HG02588 (cell line): ENCODE data around the gene MGMT.

ENCODE experiments used
- ATAC-seq: cut with Tn5 transposase; IDR thresholded peaks from one replicate; pipeline ENCODE4 v1.9.1; 2021; ENCODE audit warnings: mild to moderate bottlenecking, moderate library complexity; ENCODE audit not compliant: unreplicated experiment

MGMT gene

DNA sequence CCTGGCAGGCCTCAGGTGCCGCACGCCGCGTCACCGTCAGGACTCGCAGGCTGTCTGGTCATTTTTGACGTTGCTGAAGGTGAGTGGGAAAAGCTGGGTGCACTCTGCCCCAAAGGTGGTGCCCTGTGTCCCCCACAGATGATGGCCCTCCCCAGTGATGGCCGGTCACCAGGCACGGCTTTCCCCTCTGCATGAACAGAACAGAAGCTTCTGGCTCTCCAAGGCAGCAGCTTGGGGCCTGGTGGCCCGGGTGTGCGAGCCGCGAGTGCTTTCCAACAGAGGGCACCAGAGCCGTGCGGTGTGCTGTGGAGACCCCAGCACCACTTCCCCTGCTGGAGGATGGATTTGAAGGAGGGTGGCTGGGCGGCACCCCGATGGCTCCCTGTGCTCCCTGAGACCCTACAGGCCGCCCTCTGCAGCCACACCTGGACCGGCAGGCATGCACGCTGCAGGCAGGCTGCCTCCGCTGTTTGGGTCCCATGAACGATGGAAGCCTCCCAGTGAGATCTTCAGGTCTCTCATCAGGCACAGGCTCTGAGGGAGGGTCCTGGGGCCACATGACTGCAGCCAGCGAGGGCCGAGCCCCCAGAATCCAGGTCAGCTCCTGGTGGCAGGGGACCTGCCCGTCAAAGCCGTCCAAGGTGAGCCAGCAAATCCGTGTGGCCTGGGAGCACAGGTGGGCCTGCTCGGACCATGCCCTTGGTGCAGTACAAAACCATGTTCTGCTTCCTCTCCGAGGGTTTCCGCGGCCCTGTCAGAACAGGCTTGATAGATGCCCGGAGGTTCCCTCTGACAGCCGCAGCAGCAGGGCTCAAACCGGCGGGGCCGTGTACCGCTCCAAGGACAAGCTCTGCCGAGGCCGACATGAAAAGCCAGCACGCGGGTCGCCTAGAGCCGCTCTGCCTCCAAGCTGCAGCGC lies 301.7 kb downstream of the MGMT start:
- ATAC-seq: no peak

- ATAC-seq: no peak
Observed at GRCh38 chr10:129769381-129770116, 302.5 kb downstream of the MGMT start.

- no peak for ATAC-seq
Observed at GRCh38 chr10:129770286-129770685, 303.2 kb downstream of the MGMT start.

DNA sequence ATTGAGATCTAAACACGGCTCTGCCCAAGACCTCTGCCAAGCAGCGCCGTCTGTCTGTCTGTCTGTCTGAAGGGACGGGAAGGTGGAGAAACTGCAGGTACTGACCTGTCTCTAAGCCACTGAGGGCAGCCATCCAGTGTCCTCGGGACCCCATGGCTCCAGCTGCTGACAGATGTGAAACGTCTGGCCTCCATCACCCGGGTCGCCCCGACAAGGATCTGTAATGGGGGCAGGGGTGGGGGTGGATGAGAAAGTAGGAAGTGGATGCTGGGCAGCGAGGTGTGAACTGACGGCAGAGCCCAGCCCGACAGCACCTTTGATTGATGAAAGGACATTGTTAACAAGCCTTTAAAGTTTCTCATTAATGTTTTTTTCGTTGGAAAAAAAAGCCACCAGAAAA lies 304.0 kb downstream of the MGMT start:
- no peak for ATAC-seq

DNA sequence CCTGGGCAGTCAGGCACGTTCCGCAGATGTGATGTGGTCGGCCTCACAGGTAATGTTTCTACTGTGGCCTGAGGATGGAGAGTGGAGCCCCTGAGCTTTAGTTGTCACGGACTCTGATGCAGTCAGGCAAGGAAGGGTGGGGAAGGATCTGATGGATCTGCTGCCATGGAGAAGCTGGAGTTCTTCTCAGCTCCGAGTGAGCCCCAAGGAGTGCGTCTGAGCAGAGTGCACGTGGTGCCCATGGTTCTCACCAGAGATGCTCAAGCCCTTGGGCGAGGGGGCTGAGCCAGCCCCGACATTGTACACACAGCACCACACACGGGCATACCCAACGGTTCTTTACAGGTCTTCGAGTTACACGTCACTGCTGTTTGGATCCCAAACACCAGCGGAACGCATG lies 304.5 kb downstream of the MGMT start:
- no peak for ATAC-seq

DNA sequence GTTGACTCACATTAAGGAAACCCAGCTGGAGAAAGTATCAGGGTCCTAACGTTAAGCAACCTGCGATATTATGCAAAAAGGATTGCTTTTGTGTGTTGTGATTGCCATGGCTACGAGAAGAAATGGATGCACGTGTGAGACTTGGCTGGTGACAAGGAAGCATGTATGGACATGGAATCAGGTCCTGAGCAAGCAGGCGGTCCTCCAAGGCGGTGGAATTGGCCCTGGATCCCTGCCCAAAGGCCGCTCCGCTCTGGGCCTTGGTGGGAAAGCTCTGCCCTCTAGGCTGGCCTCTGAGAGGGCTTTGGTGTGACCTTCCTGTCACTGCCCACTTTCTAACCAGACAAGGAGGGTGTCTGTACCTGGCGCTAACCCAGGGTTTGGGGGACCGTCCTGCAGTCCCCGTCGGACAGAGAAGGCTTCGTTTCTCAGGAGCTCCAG lies 305.0 kb downstream of the MGMT start:
- no peak for ATAC-seq

GRCh38 chr10:129772468-129773358 lies 305.7 kb downstream of the MGMT start:
- ATAC-seq: no peak

GRCh38 chr10:129773359-129773990 lies 306.4 kb downstream of the MGMT start:
- no peak for ATAC-seq

DNA sequence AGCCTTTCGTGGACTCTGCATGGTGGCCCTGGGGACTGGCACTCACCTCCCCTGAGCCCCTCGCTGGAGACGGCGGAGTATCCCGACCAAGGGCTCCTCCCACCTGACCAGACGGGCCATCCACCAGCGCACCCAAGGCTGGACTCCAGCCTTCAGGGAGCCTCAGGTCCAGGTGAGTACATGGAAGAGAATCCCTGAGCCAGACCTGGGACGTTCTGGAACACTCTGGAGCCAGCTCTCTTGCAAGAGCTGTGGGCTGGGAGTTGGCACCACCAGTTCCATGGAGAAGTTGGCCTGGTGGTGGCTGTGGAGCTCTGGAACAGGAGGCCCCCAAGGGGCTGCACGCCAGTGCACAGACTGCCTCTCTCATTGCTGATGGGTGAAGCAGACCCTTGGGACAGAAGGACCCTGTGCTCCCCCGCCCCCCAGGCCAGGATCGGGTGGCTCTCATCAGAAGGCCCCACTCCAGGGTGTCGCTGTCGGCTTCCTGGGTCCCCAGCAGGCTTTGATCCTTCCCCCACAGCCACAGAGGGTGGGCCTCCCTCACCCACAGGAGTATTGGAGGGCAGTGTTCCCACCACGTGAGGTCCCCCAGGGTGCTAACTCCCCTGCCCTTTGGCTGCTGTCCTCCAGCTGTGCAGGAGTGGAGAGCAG lies 307.2 kb downstream of the MGMT start:
- ATAC-seq: no peak

DNA sequence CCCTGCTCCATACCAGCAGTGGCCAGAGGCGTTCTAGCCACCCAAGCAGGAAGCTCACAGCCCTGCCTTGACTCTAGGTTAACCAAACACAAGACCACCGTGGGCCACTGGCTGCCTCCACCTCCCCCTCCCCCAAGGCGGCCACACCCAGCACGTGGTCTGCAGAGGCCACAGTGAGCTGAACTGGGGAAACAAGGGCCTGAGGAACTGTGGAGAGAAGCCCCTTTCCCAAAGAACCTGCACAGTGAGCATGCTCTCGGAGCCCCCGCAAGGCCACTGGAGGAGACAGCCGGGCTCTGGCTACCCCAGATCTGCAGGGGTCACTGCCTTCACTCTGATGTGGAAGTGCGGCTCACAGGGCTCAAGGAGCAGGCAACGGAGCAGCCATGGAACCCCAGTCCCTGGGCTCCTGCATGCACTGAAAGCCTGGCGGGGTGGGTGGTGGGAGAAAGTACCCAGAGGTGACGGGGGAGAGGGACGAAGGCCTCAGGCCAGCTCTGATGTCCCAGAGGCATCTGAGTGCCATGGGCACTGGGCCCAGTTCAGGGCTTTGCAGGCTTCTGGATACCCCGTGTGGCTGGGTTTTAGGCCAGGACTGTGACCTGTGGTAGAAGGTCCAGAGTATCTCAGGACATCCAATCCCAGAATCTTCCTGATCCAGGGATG lies 307.8 kb downstream of the MGMT start:
- no peak for ATAC-seq

DNA sequence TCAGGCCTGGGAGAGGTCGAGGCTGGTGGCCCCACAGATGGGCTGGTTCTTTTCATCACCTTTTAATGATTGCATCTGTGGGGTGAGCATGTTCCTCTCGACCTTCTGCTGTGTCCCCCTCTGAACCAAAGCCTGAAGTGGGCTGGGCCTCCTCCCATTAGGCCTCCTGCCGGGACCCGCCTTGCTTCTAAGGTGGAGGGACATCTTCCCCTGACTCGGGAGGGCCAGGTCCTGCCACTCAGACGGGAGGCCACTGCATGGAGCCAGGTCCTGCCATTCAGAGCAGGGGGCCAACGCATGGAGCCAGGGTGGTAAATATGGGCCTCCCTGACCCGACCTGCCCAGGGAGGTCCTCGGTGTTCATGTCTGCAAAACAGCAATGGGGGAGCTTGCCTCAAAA lies 308.6 kb downstream of the MGMT start:
- no peak for ATAC-seq

DNA sequence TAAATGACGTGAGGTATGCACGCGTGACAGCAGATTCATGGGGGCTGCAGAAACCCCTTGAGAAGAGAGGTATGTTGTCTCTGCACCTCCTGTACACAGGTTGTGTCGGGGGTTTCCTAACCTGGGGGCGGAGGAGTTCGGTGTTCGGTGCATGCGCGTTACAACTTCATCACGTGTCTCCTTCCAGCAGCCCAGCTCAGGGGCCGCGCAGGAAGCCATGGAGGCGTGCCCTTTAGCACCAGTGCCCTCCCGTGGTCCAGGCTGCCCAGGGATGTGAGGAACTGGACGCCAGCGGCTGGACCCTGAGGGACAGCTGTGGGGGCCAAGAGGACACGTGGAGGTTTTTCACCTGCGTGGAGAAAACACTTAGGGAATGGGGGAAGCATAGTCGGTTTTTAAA lies 310.6 kb downstream of the MGMT start:
- no peak for ATAC-seq

GRCh38 chr10:129778571-129778970 lies 311.5 kb downstream of the MGMT start:
- ATAC-seq: no peak

DNA sequence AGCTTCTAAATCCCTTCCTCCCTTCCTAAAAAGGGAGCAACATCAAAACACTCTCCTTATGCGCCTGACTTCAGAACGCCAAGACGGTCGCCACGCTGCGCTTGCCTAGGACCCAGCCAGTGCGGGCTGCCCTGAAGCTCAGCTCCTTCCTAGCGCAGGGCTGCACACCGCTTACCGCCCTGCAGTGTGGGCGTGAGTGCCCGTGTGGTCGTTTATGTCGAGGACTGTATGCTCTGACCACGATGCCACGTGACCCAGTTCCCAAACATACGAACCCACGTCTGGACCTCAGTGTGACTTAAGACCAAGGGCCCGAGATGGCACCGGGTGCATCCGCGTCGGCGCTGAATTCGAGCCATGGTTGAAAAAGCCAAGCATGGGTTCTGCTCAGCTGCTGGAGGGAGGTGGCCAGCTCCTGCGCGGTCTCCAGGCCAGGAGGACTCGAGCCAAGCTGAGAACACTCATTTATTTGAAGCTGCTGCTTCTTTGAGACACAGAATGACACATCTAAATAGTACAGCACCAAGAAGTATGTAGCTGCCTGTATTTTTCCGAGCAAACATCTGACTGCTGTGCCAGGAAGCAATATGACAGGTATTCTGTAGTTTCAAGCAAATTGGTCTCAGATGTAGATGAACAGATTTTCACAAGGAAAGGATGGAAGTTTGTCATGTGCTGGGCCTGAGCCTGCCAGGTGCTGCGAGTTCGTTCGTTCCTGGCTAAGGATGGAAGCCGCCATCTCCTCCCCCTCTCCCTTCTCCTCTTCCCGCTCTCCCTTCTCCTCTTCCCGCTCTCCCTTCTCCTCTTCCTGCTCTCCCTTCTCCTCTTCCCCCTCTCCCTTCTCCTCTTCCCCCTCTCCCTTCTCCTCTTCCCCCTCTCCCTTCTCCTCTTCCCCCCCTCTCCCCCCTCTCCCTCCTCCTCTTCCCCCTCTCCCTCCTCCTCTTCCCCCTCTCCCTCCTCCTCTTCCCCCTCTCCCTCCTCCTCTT lies 312.4 kb downstream of the MGMT start:
- no peak for ATAC-seq

- ATAC-seq: no peak
Observed at GRCh38 chr10:129780198-129780597, 313.2 kb downstream of the MGMT start.

DNA sequence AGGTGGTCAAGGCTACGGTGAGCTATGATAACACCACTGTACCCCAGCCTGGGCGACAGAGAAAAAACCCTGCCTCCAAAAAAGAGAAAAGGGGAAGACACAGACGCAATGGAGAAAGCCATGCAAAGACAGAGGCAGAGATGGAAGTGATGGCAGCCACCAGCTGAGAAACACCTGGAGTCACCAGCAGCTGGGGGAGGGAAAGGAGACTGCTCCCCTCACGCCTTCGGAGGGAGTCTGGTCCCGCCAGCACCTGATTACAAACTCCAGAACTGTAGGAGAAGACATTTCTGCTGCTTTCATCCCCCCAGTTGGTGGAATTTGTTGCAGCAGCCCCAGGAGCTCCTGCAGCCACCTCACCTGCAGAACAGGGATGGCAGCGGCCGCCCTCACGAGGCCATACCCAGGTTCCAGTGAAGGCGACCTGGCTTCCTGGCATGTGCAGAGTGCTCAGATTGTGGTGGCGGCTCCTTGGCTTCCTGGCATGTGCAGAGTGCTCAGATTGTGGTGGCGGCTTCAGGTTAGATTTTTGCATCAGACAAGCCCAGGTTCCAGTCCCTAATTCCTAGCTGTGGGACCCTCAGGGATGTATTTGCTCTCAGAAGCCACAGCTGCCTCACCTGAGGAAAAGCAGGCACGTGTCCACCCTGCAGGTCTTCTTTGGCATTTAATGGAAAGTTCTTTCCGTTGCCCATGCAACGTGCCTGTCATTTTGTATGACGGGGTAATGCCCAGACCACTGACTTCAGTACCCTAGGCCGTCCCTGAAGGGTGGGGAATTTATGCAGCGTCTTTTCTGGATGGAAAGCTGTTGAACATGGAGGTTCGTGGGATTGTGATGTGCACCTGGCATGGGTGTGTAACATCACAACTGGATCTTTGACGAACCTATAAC lies 314.1 kb downstream of the MGMT start:
- ATAC-seq: no peak

GRCh38 chr10:129784291-129784690 lies 317.2 kb downstream of the MGMT start:
- ATAC-seq: no peak
